Heart right ventricle (tissue), 16 donors: ENCODE measurements around the gene CACNG4. TPM values are rescaled to one million over a fixed set of nuclear protein-coding genes. Genes with fewer than 3 reads are reported as not detected.

Source experiments
- ATAC-seq, 8 donors: fragments of 200-7000 bp; cut with Tn5 transposase; one replicate each; pipeline ENCODE4 v1.9.1; 2020; ENCODE audit warnings: mild to moderate bottlenecking in 8 of 8, moderate library complexity in 8 of 8, moderate number of reproducible peaks in 1 of 8
- DNase-seq, 2 donors: peaks; one replicate each; pipeline ENCODE4 v3.0.0-alpha.2; 2020
- H3K27ac ChIP-seq, 10 donors: fragments of 200-600 bp; sonication (generic) in 2 of 10; one replicate each; pipeline versions ENCODE4 v1.5.0 to v1.8.0; 2020 to 2022; ENCODE audit warnings: mild to moderate bottlenecking in 3 of 10
- H3K27me3 ChIP-seq, 7 donors: fragments of 200-600 bp; one replicate each; pipeline ENCODE4 v1.8.0; 2021 to 2022; ENCODE audit warnings: mild to moderate bottlenecking in 2 of 7
- H3K36me3 ChIP-seq, 9 donors: fragments of 200-600 bp; sonication (generic) in 1 of 9; one replicate each; pipeline versions ENCODE4 v1.5.0 to v1.8.0; 2020 to 2022; ENCODE audit warnings: mild to moderate bottlenecking in 2 of 9
- H3K4me1 ChIP-seq, 9 donors: fragments of 200-600 bp; sonication (generic) in 1 of 9; one replicate each; pipeline versions ENCODE4 v1.5.0 to v1.8.0; 2020 to 2022; ENCODE audit warnings: mild to moderate bottlenecking in 4 of 9
- H3K4me3 ChIP-seq, 10 donors: fragments of 200-600 bp; sonication (generic) in 2 of 10; one replicate each; pipeline versions ENCODE4 v1.5.0 to v1.8.0; 2020 to 2022; ENCODE audit warnings: mild to moderate bottlenecking in 7 of 10, moderate library complexity in 2 of 10
- H3K9me3 ChIP-seq, 11 donors: fragments of 200-600 bp in 10 of 11; sonication (generic) in 2 of 11; one replicate each; pipeline versions ENCODE4 v1.5.0 to v1.8.0; 2013 to 2022; ENCODE audit warnings: mild to moderate bottlenecking in 2 of 11, control low read depth in 1 of 11, moderate library complexity in 1 of 11
- WGBS, 2 donors: extraction: QIAGEN DNeasy Blood & Tissue Kit; methylation state at CpG; one replicate each; pipeline ENCODE4 v1.1.7; 2013; ENCODE audit warnings: inconsistent platforms in 1 of 2; 5-methylcytosine and 5-hydroxymethylcytosine counted together
- intact Hi-C, 10 donors: fragments of 100-400 bp; cut with DNase I; formaldehyde crosslinking; loops; one replicate each; pipeline versions ENCODE4 v1.11.1 to v1.14.2; 2022
- long read RNA-seq, 3 donors: library from polyadenylated mRNA; unstranded; transcript quantifications; one replicate each; pipeline ENCODE4 v2.0.0, GENCODE V29; 2020 to 2021
- polyA plus RNA-seq, 2 donors: library from polyadenylated mRNA; stranded (reverse); fragments of 200-250 nt; gene quantifications; one replicate each; pipeline ENCODE4 v1.2.3, GENCODE V29; 2013
- total RNA-seq, 10 donors: library from RNA; stranded (reverse); fragmentation: NEBNext Ultra II Directional in 3 of 10; extraction: Animal tissue kit (Norgen Biotek cat#: 25700) in 3 of 10; gene quantifications; one replicate each; pipeline versions ENCODE4 v1.2.1 to v1.2.4, GENCODE V29; 2021 to 2023
- TF ChIP-seq, protein P1 (sequence below), 9 donors: fragments of 200-600 bp; sonication (generic) in 2 of 9; IDR thresholded peaks; one replicate each; pipeline versions ENCODE4 v1.5.0 to v1.8.0; 2021 to 2022; ENCODE audit warnings: antibody characterized with exemption in 9 of 9, mild to moderate bottlenecking in 5 of 9, moderate library complexity in 1 of 9
- donor health status: Arrhythmogenic right ventricular cardiomyopathy.
- donor health status: ischemic (EF 13 %, LVEDD 7.1; RV severe dilation, severe dysfunction).
- donor health status: healthy with polysubstance abuse.
- donor health status: DM: no; HTN: yes; CAD: no.
- donor health status: DM: no; HTN: no; CAD: no.
- donor health status: ischemic (EF 25% LVEDD 6.9; RV normal size, moderate dysfunction).
- donor health status: ischemic (EF 25% LVEDD 5.7; RV mildly dilated, moderate dysfunction).
- donor health status: healthy.
- donor health status: DM: yes; HTN: yes; CAD: no.
- donor health status: Ischemic cardiomyopathy.
- donor health status: ischemic (EF 35%, LVEDD 5.7; RV mildly dilated, moderate dysfunction).
- donor health status: nonischemic (EF 11% LVEDD 7.7; RV severe dilation, severe dysfunction).
- donor health status: DM: yes; HTN: yes; CAD: no.
- donor health status: PGD.
- donor health status: ischemic (EF 29% LVEDD 5.4; RV normal size, mild dysfunction).
- donor health status: nonischemic (EF 23%, LVEDD 6.1; RV moderate dilation, normal function).

CACNG4 gene
- total RNA-seq: under 1 TPM in 4 of 10 donors, not detected in 6; 0.06 to 0.11 (median 0.08) TPM
- under 1 TPM in 1 of 2 donors, not detected in 1; 0.06 TPM for polyA plus RNA-seq
- long read RNA-seq, donor 1: 0 reads
- long read RNA-seq, donor 2: 0 reads
- long read RNA-seq, donor 3: 0 reads

DNA sequence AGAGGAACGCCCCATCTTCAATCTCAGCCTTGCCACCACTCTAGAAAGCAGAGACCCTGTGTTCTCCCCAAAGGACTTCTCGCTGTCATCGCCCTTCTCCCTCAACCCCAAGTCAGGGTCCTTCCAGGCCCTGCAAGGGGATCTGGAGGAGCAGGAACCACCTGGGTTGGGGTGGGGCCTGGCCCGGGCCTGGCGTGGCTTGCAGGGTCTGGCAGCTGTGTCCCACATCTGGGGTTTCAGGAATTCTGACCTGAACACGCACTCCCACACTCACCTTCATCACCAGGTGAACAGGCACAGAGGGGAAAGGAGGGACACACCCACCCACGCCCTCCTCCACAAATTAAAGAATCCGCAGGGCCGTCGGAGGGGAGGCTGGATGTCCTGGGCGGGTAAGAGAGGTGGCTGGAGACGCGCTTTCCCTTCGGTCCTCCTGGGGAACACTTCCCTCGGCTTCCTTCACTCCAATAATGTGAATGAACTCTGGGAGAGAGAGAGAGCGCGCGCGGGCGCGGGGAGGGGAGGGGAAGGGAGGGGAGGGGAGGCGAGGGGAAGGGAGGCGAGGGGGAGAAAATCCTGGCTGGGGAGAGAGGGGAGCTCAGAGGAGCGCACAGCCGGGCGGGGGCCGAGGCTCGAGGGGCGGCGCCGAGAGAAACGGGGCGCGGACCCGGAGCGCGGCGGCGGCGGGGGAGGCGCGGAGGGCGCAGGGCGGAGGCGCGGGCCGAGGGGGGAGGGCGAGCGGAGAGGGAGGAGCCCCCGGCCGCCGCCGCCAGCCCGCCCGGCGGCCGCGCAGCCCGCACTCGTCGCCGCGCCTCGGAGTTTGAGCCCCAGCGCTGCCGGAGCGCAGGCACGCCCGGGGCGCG lies at the start of gene CACNG4:
Gene CACNG4, plus strand, starts transcription at position 799 of the 863 bp plus-strand sequence. CDS start 205 bp downstream, outside the sequence.
- peaks cover 2 to 22% (median 13%) of the 10 kb centered on the region in 9 donors for H3K4me1 ChIP-seq
- DNase-seq: no peak
- peak within 1 kb of the TSS in 9 of 10 donors; percentile 16 to 49 (median 40) for H3K4me3 ChIP-seq
- no peaks in the 10 kb centered on the region for H3K9me3 ChIP-seq
- TF ChIP-seq, protein P1, sequence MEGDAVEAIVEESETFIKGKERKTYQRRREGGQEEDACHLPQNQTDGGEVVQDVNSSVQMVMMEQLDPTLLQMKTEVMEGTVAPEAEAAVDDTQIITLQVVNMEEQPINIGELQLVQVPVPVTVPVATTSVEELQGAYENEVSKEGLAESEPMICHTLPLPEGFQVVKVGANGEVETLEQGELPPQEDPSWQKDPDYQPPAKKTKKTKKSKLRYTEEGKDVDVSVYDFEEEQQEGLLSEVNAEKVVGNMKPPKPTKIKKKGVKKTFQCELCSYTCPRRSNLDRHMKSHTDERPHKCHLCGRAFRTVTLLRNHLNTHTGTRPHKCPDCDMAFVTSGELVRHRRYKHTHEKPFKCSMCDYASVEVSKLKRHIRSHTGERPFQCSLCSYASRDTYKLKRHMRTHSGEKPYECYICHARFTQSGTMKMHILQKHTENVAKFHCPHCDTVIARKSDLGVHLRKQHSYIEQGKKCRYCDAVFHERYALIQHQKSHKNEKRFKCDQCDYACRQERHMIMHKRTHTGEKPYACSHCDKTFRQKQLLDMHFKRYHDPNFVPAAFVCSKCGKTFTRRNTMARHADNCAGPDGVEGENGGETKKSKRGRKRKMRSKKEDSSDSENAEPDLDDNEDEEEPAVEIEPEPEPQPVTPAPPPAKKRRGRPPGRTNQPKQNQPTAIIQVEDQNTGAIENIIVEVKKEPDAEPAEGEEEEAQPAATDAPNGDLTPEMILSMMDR (IDR thresholded peaks at IDR 0.05): no peak
- no peak within 1 kb of the TSS for H3K27ac ChIP-seq
- peak in 1 of 8 donors; percentile 38 for ATAC-seq
- no peaks in the 10 kb centered on the region for H3K36me3 ChIP-seq
- WGBS, 2 donors: 5 to 8% methylated on average over 27 to 54 of the region's 71 CpGs
- H3K27me3 ChIP-seq: peaks cover 0 to 86% (median 63%) of the 10 kb centered on the region in 7 donors
- intact Hi-C loops: no loop called here

- no peak overlapping the region for H3K27ac ChIP-seq
- 66 to 78% methylated on average over 7 of the region's 7 CpGs for WGBS, 2 donors
- no peaks in the 10 kb centered on the region for H3K4me1 ChIP-seq
- peaks cover 0 to 31% (median 9%) of the 10 kb centered on the region in 7 donors for H3K27me3 ChIP-seq
- TF ChIP-seq, protein P1 (IDR thresholded peaks at IDR 0.05): peak in 5 of 9 donors; percentile 6 to 39 (median 26)
- intact Hi-C loops: loop anchor here in 1 of 10 donors (10.0 kb wide), 1 partner anchor 240 kb away; no protein-coding TSS in a partner anchor
- H3K9me3 ChIP-seq: peaks cover 0 to 4% (median 0%) of the 10 kb centered on the region in 11 donors
- DNase-seq (no peak), ATAC-seq (peak in 3 of 8 donors; percentile 48 to 63 (median 57))
- no peaks in the 10 kb centered on the region for H3K36me3 ChIP-seq
- no peak overlapping the region for H3K4me3 ChIP-seq
These were observed 49.3 kb upstream of the CACNG4 start for GRCh38 chr17:66915204-66915611.

DNA sequence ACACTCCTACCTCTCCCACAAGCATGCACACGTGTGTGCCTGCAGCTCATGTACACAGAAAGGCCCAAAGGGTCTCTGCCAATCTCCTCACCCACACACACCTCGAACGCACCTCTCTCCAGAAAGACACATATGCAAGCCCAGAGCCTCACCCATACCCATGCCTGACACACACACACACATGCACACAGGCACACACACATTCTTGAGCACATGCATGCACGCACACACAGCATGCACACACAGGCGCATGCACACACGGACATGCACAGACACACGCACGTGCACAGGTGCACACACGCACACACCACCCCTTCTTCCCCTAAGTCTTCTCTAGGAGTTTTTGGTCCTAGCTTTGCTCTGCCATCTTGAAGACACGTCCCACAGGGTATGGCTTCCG lies 48.7 kb upstream of the CACNG4 start:
- H3K4me1 ChIP-seq: no peaks in the 10 kb centered on the region
- peaks cover 0 to 4% (median 0%) of the 10 kb centered on the region in 11 donors for H3K9me3 ChIP-seq
- 85 to 87% methylated on average over 11 of the region's 11 CpGs for WGBS, 2 donors
- TF ChIP-seq, protein P1 (IDR thresholded peaks at IDR 0.05): no peak
- ATAC-seq (no peak), DNase-seq (no peak)
- intact Hi-C loops: loop anchor here in 1 of 10 donors (10.0 kb wide), 1 partner anchor 239 kb away; no protein-coding TSS in a partner anchor
- H3K27ac ChIP-seq: no peak overlapping the region
- H3K4me3 ChIP-seq: no peak overlapping the region
- H3K36me3 ChIP-seq: no peaks in the 10 kb centered on the region
- H3K27me3 ChIP-seq: peaks cover 0 to 31% (median 9%) of the 10 kb centered on the region in 7 donors

DNA sequence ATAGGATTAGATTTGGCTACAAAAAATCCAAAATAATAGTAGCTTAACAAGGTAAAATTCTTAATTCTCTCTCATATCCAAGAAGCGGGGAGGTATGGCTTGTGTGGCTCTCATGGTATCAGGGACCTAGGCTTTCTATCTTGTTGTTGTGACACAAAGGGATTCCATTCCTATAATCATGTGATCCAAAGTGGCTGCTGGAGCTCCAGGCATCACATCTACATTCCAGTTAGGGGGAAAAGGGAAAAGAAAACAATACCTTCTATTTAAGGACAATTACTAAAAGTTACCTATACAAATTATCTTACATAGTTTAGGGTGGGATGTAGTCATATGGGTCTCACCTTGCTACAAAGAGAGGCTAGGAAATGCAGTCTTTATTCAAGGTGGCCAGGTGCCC lies 47.6 kb upstream of the CACNG4 start:
- DNase-seq (no peak), ATAC-seq (no peak)
- no peak overlapping the region for H3K4me3 ChIP-seq
- intact Hi-C loops: loop anchor here in 1 of 10 donors (10.0 kb wide), 1 partner anchor 238 kb away; no protein-coding TSS in a partner anchor
- H3K27me3 ChIP-seq: peaks cover 0 to 31% (median 9%) of the 10 kb centered on the region in 7 donors
- 88 to 89% methylated on average over 1 of the region's 1 CpG for WGBS, 2 donors
- H3K9me3 ChIP-seq: peaks cover 0 to 13% (median 0%) of the 10 kb centered on the region in 11 donors
- no peak overlapping the region for H3K27ac ChIP-seq
- H3K36me3 ChIP-seq: no peaks in the 10 kb centered on the region
- H3K4me1 ChIP-seq: no peaks in the 10 kb centered on the region
- TF ChIP-seq, protein P1 (IDR thresholded peaks at IDR 0.05): no peak
